IgD-negative memory B cell (primary cell): ENCODE results near the gene ASB6. TPM values are rescaled to one million over a fixed set of nuclear protein-coding genes. Genes with fewer than 3 reads are reported as not detected.
"Not testable (repeated sequence)": the region's sequence is repeated elsewhere in the genome, so short reads cannot be mapped to it uniquely, and the experiment has no call there.

Experiments
- H3K27ac Mint-ChIP-seq, 3 donors: one replicate each; pipeline ENCODE4 v1.8.0; 2020 to 2022; ENCODE audit warnings: mild to moderate bottlenecking in 3 of 3, mixed read lengths in 3 of 3, moderate library complexity in 1 of 3
- H3K27me3 Mint-ChIP-seq: one replicate; pipeline ENCODE4 v1.8.0; 2021; ENCODE audit warnings: mixed read lengths
- H3K36me3 Mint-ChIP-seq: one replicate; pipeline ENCODE4 v1.8.0; 2020; ENCODE audit warnings: mild to moderate bottlenecking, mixed read lengths
- H3K4me1 Mint-ChIP-seq, 3 donors: one replicate each; pipeline ENCODE4 v1.8.0; 2020 to 2022; ENCODE audit warnings: mixed read lengths in 3 of 3, mild to moderate bottlenecking in 1 of 3
- H3K4me3 Mint-ChIP-seq, 4 donors: one replicate each; pipeline ENCODE4 v1.8.0; 2020 to 2022; ENCODE audit warnings: mild to moderate bottlenecking in 4 of 4, mixed read lengths in 4 of 4, moderate library complexity in 3 of 4
- H3K9me3 Mint-ChIP-seq, 3 donors: one replicate each; pipeline ENCODE4 v1.8.0; 2020 to 2021; ENCODE audit warnings: mixed read lengths in 3 of 3, mild to moderate bottlenecking in 1 of 3
- polyA plus RNA-seq: library from polyadenylated mRNA; unstranded; fragments of 300-500 nt; fragmentation: Illumina TruSeq; gene quantifications from one replicate; pipeline ENCODE4 v1.2.3, GENCODE V29; 2021

ASB6 gene
- polyA plus RNA-seq, 1 donor from 2014 or later = 27.2 TPM

DNA sequence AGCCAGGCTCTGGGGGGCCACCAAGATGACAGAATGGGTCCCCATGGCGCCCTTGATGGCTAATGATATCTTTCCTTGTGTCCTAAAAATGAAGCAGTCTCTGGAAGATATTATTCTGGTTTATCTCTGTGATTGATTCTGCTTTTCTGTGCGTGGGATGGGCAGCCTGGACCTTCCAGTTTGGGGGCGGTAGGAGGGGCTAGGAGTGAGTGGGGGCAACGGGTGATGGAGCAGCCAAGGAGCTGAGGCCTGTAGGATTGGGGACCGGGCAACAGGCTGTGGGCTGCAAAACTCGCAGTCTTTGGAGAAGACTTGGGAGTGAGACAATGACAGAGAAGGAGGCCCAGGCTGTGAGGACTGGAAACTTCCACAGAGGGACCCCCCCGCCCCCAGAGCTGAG lies 32.3 kb upstream of the ASB6 start:
- Mint-ChIP-seq H3K36me3 (no peaks in the 10 kb centered on the region), H3K4me1 (no peaks in the 10 kb centered on the region), H3K27me3 (peaks cover 24% of the 10 kb centered on the region), H3K4me3 (no peak overlapping the region), H3K27ac (no peak overlapping the region), H3K9me3 (no peaks in the 10 kb centered on the region)

DNA sequence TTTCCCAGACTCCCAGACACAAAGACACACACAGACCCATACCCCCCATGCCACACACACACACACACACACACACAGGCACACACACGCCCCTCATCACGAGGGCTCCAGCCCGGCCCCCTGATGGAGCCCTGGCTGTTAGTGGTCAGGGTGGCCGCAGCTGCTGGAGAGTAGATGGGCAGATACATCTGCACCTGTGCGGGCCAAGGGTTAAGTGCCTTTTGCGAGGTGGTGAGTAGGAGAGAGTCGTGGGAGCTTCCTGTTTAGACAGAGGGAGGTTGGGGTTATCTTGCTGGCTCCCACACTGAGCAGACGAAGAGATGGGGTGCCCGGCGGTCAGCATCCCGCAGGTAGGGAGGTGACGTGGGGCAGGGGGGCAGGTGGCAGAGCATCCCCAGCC lies 31.7 kb upstream of the ASB6 start:
- no peak overlapping the region for H3K4me3 Mint-ChIP-seq
- H3K27me3 Mint-ChIP-seq = peaks cover 20% of the 10 kb centered on the region
- H3K27ac Mint-ChIP-seq = no peak overlapping the region
- H3K36me3 Mint-ChIP-seq = no peaks in the 10 kb centered on the region
- no peaks in the 10 kb centered on the region for H3K4me1 Mint-ChIP-seq
- H3K9me3 Mint-ChIP-seq = no peaks in the 10 kb centered on the region

DNA sequence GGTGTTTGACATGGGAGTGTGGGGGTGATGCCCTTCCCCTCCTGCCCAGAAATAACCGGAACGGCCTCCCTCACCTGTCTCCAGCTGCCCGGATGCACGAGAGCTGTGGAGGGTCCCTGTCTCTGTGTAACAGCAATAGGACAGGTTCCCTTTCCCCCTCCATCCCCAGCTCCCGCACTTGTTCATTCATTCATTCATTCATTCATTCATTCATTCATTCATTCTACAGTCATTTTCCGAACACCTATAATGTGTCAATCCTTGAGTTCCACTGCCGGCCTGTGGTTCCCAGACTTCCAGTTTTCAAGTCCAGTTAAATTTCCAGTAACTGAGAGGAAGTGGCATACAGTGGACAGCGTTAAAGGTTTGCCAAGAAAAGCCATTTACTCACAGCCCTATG lies 30.8 kb upstream of the ASB6 start:
- H3K27ac Mint-ChIP-seq = no peak overlapping the region
- H3K36me3 Mint-ChIP-seq = no peaks in the 10 kb centered on the region
- no peak overlapping the region for H3K4me3 Mint-ChIP-seq
- H3K9me3 Mint-ChIP-seq = no peaks in the 10 kb centered on the region
- H3K27me3 Mint-ChIP-seq = peaks cover 15% of the 10 kb centered on the region
- no peaks in the 10 kb centered on the region for H3K4me1 Mint-ChIP-seq

DNA sequence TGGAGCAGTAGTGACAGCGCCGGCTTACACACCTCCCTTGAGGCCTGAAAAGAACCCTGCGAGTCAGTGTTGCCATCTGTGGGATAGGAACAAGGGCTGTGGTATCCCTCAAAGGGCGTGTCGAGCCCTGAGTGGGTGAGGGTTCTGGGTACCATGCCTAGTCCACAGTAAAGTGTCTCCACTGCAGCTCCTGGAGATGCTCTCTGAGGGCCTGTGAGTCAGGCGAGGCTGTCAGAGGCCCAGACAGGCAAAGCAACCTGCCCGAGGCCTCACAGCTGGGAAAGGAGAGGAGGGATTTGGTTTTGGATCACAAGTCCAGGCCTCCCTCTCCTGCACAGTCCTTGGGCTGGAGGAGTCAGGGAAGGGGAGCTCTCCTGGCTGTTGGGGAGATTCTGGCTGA lies 29.6 kb upstream of the ASB6 start:
- Mint-ChIP-seq H3K27me3 (peaks cover 11% of the 10 kb centered on the region), H3K36me3 (no peaks in the 10 kb centered on the region), H3K4me1 (no peaks in the 10 kb centered on the region), H3K9me3 (no peaks in the 10 kb centered on the region), H3K4me3 (no peak overlapping the region), H3K27ac (no peak overlapping the region)

DNA sequence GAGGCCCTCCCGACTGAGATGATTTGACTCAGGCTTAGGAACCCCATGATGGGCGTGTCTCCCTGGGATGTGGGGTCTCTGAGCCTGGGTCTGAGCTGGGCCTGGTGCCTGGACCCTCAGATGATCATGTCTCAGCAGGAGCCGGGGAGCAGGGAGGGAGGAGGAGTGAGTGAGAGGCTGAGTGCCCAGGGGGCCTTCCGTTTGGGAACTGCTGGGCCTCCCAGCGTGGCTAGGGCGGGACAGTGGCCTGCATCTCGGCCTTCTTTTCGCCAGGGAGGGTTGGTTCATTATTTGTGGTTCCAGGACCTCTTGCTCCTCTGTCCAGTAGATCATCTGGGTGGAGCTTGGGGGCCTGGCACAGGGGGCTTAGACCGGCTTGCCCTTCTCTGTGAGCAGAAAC lies 29.1 kb upstream of the ASB6 start:
- no peaks in the 10 kb centered on the region for H3K36me3 Mint-ChIP-seq
- no peak overlapping the region for H3K27ac Mint-ChIP-seq
- no peaks in the 10 kb centered on the region for H3K4me1 Mint-ChIP-seq
- H3K9me3 Mint-ChIP-seq = no peaks in the 10 kb centered on the region
- H3K27me3 Mint-ChIP-seq = peaks cover 9% of the 10 kb centered on the region
- H3K4me3 Mint-ChIP-seq = no peak overlapping the region

DNA sequence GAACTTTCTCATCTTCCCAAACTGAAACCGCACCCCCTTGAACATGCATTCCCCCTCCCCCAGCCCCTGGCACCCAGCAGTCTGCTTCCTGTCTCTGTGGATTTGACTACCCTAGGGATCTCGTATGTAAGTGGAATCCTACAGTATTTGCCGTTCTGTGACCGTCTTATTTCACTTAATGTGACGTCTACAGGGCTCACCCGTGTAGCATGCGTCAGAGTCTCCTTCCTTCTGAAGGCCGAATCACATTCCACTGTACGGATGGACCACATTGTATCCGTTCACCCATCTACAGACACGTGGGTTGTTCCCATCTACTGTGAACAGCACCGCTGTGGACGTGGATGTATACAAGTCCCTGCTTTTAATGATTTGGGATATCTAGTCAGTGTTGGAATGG lies 28.0 kb upstream of the ASB6 start:
- Mint-ChIP-seq H3K27ac (no peak overlapping the region), H3K9me3 (no peaks in the 10 kb centered on the region), H3K4me3 (no peak overlapping the region), H3K27me3 (peaks cover 7% of the 10 kb centered on the region), H3K4me1 (no peaks in the 10 kb centered on the region), H3K36me3 (no peaks in the 10 kb centered on the region)

DNA sequence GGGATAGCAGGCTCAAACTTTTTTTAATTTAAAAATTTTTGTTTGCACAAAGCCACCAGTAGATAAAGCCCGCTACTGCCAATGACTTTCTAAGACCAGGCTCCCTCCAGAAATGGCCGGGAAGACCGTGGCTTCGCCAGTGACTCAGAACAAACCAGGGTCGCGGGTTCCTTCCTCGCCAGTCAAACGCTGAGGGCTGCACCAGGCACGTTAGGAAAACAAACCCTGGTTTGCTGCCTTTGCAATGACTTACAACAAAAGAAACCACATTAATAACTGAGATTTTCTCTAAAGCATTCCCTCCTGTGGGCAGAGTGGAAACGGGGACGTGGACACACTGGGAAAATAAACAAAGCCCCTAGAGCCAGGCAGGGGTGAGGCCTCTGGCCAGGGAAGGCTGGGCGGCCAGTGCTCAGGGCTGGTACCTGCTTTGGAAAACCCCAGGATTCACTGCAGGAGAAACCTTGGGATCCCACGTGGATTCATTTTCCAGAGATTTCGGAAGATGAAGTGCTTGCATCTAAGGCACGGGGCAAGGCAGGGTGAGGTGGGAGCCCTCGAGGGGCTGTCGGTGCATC lies 27.3 kb upstream of the ASB6 start:
- Mint-ChIP-seq H3K36me3 (no peaks in the 10 kb centered on the region), H3K4me3 (no peak overlapping the region), H3K27me3 (peaks cover 10% of the 10 kb centered on the region), H3K27ac (no peak overlapping the region), H3K4me1 (no peaks in the 10 kb centered on the region), H3K9me3 (no peaks in the 10 kb centered on the region)

DNA sequence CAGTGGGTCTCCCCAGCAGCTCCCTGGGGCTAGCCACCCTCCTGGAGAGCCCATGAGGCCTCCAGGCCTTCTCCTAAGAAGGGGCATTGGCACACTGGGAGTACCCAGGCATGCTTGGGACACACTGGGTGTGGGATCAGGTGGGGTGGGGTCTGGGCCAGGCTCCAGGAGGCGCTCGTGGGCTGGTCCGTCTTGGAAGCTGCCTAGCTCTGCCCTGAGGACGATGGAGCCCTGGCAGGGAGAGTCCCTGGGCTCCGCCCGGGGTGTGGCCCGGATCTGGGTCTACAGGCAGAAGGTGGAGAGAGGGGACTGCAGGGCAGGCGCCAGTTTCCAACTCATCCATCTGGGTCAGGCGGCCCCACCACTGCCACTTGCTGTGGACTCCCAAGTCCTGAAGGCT lies 25.9 kb upstream of the ASB6 start:
- Mint-ChIP-seq H3K9me3 (no peaks in the 10 kb centered on the region), H3K27me3 (peaks cover 9% of the 10 kb centered on the region), H3K36me3 (no peaks in the 10 kb centered on the region), H3K4me3 (no peak overlapping the region), H3K4me1 (no peaks in the 10 kb centered on the region), H3K27ac (no peak overlapping the region)

DNA sequence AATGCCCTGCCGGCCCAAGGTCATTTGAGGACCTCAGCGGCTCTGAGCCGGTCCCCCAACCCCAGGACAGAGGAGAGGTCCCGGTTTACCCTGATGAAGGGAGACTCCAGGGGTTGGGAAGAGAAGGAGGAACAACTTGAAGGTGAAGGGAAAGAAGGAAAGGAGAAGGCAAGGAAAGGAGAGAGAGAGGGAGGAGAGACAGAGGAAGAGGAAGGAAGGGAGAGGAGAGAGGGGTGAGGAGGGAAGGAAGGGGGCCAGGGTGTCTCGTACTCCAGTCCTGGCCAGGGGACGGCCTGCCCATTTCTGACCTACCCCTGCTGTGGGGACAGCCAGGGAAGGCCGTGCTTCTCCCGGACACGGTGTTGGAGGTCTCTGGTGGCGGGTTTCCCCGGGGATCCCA lies 25.4 kb upstream of the ASB6 start:
- H3K4me1 Mint-ChIP-seq = no peaks in the 10 kb centered on the region
- H3K9me3 Mint-ChIP-seq = no peaks in the 10 kb centered on the region
- H3K36me3 Mint-ChIP-seq = no peaks in the 10 kb centered on the region
- no peak overlapping the region for H3K27ac Mint-ChIP-seq
- H3K27me3 Mint-ChIP-seq = peaks cover 9% of the 10 kb centered on the region
- H3K4me3 Mint-ChIP-seq = no peak overlapping the region

DNA sequence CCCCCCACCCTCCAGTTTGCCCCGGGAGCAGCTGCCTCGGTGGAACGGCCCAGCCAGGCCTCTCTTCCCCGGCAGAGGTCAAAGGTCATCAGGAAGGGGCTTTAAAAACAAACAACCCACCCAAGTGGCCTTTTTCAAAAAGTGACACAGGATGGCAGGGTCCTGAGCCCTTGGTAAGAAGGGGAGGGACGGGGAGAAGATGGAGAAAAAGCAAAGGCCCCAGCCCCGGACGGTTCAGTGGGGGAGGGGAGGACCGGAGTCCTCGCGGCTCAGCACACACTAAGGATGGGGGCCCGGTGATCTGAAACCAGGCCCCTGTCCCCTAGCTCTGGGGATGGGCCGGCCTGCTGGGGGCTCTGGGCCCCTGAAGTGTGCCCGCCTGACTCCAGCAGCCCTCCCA lies 24.6 kb upstream of the ASB6 start:
- Mint-ChIP-seq H3K27me3 (peaks cover 7% of the 10 kb centered on the region), H3K36me3 (no peaks in the 10 kb centered on the region), H3K4me1 (no peaks in the 10 kb centered on the region), H3K4me3 (no peak overlapping the region), H3K27ac (no peak overlapping the region), H3K9me3 (no peaks in the 10 kb centered on the region)

DNA sequence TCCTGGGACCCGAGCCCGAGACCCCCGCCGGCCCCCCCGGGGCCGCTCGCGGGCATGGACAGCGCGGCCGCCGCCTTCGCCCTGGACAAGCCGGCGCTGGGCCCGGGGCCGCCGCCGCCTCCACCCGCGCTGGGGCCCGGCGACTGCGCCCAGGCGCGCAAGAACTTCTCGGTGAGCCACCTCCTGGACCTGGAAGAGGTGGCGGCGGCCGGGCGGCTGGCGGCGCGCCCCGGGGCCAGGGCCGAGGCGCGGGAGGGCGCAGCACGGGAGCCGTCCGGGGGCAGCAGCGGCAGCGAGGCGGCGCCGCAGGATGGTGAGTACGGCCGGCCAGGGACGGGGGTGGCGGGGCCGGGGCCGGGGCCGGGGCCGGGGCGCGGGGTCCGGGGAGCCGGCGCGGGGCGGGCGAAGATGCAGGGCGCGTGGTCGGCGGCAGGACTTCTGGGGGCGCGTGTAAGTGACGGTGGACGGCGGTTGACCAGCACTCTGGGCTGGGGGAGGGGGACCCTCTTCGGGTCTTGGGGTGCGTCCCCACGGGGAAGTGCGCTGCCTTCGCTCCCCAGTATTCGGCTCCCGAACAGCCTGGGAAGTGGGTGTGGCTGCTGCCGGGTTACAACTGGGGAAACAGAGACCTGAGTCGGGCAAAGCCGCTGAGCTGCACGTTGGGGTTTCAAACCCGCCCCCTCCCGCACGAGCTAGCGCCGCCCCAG lies 24.0 kb upstream of the ASB6 start:
- Mint-ChIP-seq H3K9me3 (no peaks in the 10 kb centered on the region), H3K36me3 (no peaks in the 10 kb centered on the region), H3K27me3 (peaks cover 7% of the 10 kb centered on the region), H3K4me1 (no peaks in the 10 kb centered on the region), H3K4me3 (peak overlapping the region in 2 of 4 donors; percentile 16 to 55), H3K27ac (no peak overlapping the region)

DNA sequence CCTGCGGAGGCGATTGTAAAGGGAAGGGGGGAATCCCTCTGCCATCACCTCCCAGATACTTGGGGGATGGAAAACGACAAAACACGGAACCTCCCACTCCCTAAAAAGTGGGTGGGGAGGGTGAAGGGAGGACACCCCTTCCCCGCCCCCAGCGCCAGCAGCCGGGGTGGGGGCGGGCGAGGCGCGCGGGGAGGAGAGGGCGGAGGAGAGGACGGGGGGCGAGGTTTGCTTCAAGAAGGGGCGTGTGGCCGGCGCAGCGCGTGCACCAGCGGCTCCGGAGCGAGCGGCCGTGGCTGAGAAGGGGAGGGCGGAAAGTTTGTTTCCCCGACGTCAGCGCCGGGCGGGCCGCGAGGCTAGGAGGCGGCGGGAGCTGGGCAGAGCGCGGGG lies 23.4 kb upstream of the ASB6 start, which contains the start of gene PRRX2:
Gene PRRX2, plus strand, starts transcription at position 259 of the 387 bp plus-strand sequence. CDS start 221 bp downstream, outside the sequence.
- Mint-ChIP-seq H3K4me1 (no peaks in the 10 kb centered on the region), H3K27ac (no peak within 1 kb of the TSS), H3K36me3 (no peaks in the 10 kb centered on the region), H3K27me3 (peaks cover 7% of the 10 kb centered on the region), H3K9me3 (no peaks in the 10 kb centered on the region), H3K4me3 (peak within 1 kb of the TSS in 3 of 4 donors; percentile 63 to 79 (median 77))

DNA sequence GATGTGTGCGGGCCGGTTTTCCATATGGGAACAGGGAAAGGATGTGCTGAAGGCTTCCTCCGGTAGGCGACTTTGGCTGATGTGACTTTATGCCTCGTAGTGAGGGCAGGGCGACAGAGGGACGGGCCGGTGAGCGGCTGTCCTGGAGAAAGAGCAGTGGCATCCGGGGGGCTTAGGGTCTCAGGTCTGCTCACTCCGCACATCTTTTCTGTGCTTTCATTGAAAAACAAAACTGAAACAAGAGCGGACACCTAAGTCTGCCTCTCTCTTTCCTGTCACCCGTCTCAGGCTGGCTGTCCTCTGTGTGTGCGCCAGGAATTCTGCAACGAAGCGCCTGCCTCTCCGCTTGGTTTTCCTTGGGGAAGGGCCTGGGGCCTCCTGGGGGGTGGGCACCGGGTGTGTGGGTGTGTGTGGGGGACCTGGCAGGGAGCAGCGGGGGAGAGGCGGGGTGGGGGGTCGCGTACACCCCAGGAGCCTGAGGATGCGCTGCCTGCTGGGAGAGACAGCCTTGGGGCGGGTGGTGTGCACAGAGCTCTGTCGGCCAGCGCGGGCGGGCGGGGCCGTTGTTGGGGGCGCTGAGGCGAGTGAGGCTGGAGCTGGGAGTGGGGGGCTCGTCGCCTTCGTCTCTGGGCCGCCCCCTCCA lies 22.9 kb upstream of the ASB6 start:
- Mint-ChIP-seq H3K4me1 (no peaks in the 10 kb centered on the region), H3K36me3 (no peaks in the 10 kb centered on the region), H3K9me3 (no peaks in the 10 kb centered on the region), H3K4me3 (peak overlapping the region in 3 of 4 donors; percentile 63 to 79 (median 77)), H3K27ac (no peak overlapping the region), H3K27me3 (peaks cover 7% of the 10 kb centered on the region)

DNA sequence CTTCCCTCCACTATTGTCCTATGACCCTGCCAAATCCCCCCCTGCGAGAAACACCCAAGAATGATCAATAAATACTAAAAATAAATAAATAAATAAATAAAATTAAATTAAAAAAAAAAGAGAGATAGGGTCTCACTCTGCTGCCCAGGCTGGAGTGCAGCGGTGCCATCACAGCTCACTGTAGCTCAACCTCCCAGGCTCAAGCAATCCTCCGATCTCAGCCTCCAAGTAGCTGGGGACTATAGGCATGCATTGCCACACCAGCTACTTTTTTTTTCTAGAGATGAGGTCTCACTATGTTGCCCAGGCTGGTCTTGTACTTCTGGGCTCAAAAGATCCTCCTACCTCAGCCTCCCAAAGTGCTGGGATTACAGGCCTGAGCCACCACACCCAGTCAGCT lies 20.3 kb upstream of the ASB6 start:
- not testable (repeated sequence) for H3K9me3 Mint-ChIP-seq, H3K27ac Mint-ChIP-seq, H3K4me1 Mint-ChIP-seq, H3K27me3 Mint-ChIP-seq, H3K4me3 Mint-ChIP-seq, H3K36me3 Mint-ChIP-seq

DNA sequence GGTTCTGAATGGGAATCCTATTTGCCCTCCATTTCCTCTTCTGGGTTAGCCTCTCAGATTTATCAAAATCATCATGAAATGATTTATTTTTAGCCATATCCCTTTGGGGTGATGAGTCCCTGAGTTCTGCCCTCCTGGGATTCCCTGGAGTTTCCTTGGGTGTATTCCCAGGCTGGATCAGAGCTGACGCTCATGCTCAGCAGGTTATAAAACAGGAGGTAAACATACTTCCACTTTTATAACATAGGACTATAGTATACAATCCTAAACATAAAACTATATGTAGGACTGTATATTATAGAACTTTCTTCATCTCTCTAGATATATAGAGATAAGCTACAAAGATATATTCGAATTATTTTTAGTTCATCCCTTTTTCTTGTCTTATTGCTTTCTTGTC lies 19.1 kb upstream of the ASB6 start:
- H3K4me1 Mint-ChIP-seq = no peaks in the 10 kb centered on the region
- no peak overlapping the region for H3K4me3 Mint-ChIP-seq
- no peak overlapping the region for H3K27ac Mint-ChIP-seq
- H3K27me3 Mint-ChIP-seq = peaks cover 5% of the 10 kb centered on the region
- H3K9me3 Mint-ChIP-seq = no peaks in the 10 kb centered on the region
- no peaks in the 10 kb centered on the region for H3K36me3 Mint-ChIP-seq
